Skeletal muscle satellite cell (primary cell): ENCODE measurements around the gene ZG16B.
A peak's percentile ranks its signal among the peaks of the same experiment; 100 is the strongest.

Experiments used
- H3K27me3 ChIP-seq: 2 replicates; pipeline ENCODE4 v1.7.0; 2013; ENCODE audit warnings: low read length; ENCODE audit not compliant: control insufficient read depth, insufficient read depth
- H3K36me3 ChIP-seq: 2 replicates; pipeline ENCODE4 v1.7.0; 2013; ENCODE audit warnings: mild to moderate bottlenecking, control low read depth, low read length; ENCODE audit not compliant: insufficient read depth
- H3K4me1 ChIP-seq: 2 replicates; pipeline ENCODE4 v1.7.0; 2013; ENCODE audit warnings: low read length; ENCODE audit not compliant: control insufficient read depth, insufficient read depth
- H3K4me2 ChIP-seq: 2 replicates; pipeline ENCODE4 v1.7.0; 2013; ENCODE audit warnings: mild to moderate bottlenecking, low read length
- H3K4me3 ChIP-seq: 2 replicates; pipeline ENCODE4 v1.7.0; 2013; ENCODE audit warnings: low read length
- H3K9ac ChIP-seq: 2 replicates; pipeline ENCODE4 v1.7.0; 2013; ENCODE audit warnings: mild to moderate bottlenecking, low read depth, low read length, moderate library complexity
- H3K9me3 ChIP-seq: replicated peaks from 2 replicates; pipeline ENCODE4 v1.7.0; 2013; ENCODE audit warnings: mild to moderate bottlenecking, control low read depth, low read length

The ZG16B gene

DNA sequence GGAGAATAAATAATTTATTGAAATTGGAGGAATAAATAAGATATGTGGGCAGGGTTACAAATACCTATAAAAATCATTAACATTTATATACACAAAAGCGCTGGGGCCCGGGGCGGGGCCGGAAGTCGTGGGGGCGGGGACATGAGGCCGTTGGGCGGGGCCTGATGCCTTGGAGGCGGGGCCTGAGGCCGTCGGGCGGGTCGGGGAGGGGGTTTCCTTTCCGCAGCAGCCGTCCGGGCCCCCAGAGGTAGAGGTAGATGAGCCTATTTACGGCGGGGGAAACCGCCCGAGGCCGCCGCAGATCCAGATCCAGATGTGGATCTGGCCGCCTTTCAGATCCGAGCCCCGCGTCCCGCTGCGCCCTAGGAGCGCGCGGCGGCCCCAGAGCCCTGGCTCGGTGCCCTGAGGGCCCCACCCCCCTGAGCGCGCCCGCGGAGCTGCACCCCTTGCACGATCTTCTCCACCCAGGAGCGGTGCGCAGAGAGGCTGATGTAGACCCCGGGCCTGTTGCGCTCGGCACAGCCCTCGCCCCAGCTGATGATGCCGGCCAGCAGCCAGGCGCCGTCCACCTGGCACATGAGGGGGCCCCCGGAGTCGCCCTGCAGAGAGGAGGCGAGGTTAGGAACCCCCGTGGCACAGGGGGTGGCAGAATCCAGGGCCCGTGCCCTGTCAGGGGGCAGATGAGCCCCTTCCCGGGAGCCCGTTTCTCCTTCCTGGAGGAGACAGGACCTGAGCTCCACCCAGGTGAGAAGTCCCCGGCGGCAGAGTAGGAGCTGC, 22.8 kb downstream of the ZG16B start:
- H3K4me3 ChIP-seq = no peak overlapping the region
- no peak overlapping the region for H3K4me2 ChIP-seq
- H3K27me3 ChIP-seq = peaks cover 19% of the 10 kb centered on the region
- no peak overlapping the region for H3K9ac ChIP-seq
- H3K9me3 ChIP-seq = peaks cover 5% of the 10 kb centered on the region
- H3K4me1 ChIP-seq = peaks cover 6% of the 10 kb centered on the region
- H3K36me3 ChIP-seq = no peaks in the 10 kb centered on the region

DNA sequence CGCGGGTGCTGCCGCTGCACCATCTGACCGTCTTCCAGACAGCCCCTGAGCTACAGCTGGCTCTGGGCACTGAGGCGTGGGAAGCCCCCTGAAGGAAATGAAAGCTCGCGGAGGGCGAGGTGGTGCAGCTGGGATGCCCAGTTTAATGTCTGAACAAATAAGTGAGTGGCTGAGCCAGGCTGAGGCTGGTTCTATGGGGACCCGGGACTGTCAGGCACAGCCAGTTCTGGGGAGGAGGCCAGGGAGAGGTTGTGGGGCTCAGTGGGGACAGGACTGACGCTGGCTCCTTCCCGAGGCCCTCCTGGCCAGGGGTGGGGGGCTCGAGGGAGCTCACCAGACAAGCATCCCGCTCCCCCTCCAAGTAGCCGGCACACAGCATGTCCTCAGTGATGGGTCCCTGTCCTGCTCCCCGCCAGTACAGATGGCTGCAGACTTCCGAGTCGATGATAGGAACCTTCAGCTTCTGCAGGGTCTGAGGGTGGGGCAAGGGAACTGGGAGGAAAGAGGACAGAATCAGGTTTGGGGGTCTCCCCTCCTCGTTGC, 23.5 kb downstream of the ZG16B start:
- Histone ChIP-seq H3K36me3 (no peaks in the 10 kb centered on the region), H3K9me3 (peaks cover 5% of the 10 kb centered on the region), H3K4me2 (no peak overlapping the region), H3K4me1 (peaks cover 6% of the 10 kb centered on the region), H3K27me3 (peaks cover 25% of the 10 kb centered on the region), H3K9ac (no peak overlapping the region), H3K4me3 (no peak overlapping the region)

DNA sequence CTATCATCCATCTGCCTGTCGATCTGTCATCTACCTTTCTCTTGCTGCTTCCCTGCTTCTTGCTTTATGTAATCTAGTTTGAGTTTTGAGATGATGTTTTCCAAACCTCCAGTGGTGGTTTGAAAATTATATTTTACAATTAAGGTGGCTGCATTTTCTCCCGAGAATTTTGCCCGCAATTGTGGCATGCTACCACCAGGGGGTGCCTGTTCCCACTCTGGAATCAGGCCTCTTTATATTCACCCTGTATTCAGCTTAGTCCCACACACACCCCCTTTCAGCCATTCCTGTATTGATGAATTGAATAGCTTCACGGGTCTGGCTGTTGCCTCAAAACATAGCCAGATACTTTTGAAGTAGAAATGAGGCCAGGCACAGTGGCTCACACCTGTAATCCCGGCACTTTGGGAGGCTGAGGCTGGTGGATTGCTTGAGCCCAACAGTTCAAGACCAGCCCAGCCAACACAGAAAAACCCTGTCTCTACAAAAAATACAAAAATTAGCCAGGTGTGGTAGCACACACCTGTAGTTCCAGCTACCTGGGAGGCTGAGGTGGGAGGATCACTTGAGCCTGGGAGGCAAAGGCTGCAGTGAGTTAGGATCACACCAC, 24.7 kb downstream of the ZG16B start:
- Histone ChIP-seq H3K4me2 (no peak overlapping the region), H3K4me1 (peaks cover 6% of the 10 kb centered on the region), H3K4me3 (no peak overlapping the region), H3K36me3 (no peaks in the 10 kb centered on the region), H3K27me3 (peaks cover 19% of the 10 kb centered on the region), H3K9ac (no peak overlapping the region), H3K9me3 (peaks cover 5% of the 10 kb centered on the region)

DNA sequence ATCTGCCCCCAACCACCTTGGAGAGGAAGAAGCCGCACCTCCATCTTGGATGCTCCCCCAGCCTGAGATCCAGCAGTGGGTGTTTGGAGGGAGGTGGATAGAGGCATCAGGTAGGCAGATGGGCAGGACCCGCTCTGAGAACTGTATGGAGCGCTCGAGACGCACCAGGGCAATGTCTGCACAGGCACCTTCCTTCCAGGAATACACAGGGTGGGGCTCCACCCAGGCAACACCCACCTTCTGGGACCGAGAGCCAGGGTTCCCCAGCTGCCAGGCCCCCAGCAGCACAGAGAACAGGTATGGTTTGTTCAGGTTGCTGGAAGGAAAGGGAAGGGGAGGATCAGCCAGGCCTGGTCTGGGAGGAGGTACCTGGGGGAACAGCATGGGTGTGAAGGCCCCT, 25.4 kb downstream of the ZG16B start:
- no peak overlapping the region for H3K4me2 ChIP-seq
- H3K36me3 ChIP-seq = no peaks in the 10 kb centered on the region
- H3K9ac ChIP-seq = no peak overlapping the region
- peaks cover 5% of the 10 kb centered on the region for H3K9me3 ChIP-seq
- no peak overlapping the region for H3K4me3 ChIP-seq
- peaks cover 6% of the 10 kb centered on the region for H3K4me1 ChIP-seq
- peaks cover 15% of the 10 kb centered on the region for H3K27me3 ChIP-seq

DNA sequence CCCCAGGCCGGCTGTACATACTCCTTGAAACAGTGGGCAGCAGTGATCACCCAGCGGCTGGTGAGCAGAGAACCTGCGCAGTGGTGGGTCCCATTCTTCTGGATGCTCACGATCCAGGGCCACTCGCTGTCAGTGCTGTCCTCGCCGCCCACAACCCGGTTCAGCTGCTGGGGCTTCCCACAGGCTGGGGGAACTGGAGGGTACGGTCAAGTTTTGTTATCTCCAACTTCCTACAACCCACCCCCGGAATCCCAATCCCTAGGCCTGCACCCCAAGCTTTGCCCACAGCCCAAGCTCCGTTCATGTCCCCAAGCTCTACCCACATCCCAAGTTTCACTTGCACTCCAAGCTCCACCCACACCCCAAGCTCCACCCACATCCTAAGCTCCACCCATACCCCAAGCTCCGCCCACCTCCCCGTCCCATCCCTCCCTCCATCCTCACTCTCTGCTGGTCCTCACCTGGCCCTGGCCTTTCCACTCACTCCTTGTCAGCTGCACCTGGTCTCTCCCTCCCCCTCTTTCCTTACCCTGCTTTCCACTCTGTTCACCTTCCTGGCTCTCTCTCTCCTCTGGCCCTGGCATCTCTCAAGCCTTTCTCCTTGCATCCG, 26.1 kb downstream of the ZG16B start:
- no peak overlapping the region for H3K4me2 ChIP-seq
- H3K9me3 ChIP-seq = peaks cover 9% of the 10 kb centered on the region
- peaks cover 15% of the 10 kb centered on the region for H3K27me3 ChIP-seq
- no peaks in the 10 kb centered on the region for H3K36me3 ChIP-seq
- no peak overlapping the region for H3K4me3 ChIP-seq
- H3K4me1 ChIP-seq = peaks cover 6% of the 10 kb centered on the region
- no peak overlapping the region for H3K9ac ChIP-seq

DNA sequence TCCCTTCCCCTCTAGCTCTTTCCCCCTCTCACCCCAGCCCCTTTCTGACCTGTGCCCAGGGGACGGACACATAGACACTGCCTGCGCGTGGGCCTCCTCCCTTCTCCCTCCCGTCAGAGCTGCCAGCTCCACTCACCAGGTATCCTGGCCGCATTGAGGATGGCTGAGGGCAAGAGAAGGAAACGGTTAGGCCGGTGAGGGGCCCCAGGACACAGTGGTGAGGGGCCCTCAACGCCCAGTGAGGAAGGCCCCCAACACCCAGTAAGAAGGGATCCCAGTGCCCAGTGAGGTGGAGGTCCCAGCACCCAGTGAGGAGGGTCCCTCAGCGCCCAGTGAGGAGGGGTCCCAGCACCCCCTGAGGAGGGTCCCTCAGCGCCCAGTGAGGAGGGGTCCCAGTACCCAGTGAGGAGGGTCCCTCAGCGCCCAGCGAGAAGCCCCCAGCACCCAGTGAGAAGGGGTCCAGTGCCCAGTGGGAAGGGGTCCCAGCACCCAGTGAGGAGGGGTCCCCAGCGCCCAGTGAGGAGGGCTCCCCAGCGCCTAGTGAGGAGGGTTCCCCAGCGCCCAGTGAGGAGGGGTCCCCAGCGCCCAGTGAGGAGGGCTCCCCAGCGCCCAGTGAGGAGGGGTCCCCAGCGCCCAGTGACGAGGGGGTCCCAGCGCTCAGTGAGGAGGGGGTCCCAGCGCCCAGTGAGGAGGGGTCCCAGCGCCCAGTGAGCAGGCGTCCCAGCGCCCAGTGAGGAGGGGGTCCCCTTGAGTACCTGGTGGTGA, 26.8 kb downstream of the ZG16B start:
- Histone ChIP-seq H3K9me3 (peaks cover 11% of the 10 kb centered on the region), H3K4me3 (no peak overlapping the region), H3K4me2 (no peak overlapping the region), H3K9ac (no peak overlapping the region), H3K36me3 (no peaks in the 10 kb centered on the region), H3K4me1 (peaks cover 6% of the 10 kb centered on the region), H3K27me3 (peaks cover 15% of the 10 kb centered on the region)

DNA sequence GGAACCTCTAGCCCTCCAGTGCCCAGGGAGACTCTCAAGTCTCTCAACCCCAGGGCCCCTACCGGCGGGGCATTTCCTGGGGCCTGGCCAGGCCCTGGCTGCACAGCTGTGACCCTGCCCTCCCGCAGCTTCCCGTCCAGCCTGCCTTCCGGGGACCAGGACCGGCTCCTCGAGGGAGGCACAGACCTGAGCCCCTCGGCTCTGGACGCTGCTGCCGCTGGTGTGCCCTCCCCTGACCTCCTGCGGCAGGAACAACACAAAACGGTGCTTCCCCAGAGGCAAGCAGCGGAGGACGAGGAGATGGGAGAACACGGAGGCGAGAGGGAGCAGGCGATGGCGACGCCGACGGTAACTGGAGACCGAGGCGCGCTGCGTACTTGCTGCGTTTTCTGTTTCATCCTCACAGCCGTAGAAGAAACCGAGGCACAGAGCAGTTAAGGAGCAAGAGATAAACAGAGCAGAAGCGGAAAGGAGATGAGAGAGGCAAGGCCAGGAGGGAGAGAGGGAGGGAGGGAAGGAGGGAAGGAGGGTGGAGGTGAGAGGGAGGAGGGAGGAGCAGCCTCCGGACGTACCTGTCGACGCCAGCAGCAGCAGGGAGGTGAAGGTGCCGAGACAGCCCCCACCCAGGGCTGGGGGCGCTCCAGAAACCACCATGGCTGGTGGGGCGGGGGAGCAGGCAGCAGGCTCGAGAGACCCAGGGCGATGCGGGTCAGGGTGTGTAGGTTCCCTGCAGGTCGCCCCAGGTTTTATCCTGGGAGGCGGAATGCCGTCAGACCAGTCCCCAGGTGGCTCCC, 27.5 kb downstream of the ZG16B start, which contains the start of gene PRSS22:
Gene PRSS22 (minus strand): TSS at position 720 of the 794 bp plus-strand sequence. CDS start 66 bp downstream, at position 654.
- Histone ChIP-seq H3K36me3 (no peaks in the 10 kb centered on the region), H3K4me2 (peak within 1 kb of the TSS; percentile 59), H3K4me3 (no peak within 1 kb of the TSS), H3K9ac (no peak within 1 kb of the TSS), H3K27me3 (peaks cover 15% of the 10 kb centered on the region), H3K4me1 (peaks cover 6% of the 10 kb centered on the region), H3K9me3 (peaks cover 11% of the 10 kb centered on the region)

DNA sequence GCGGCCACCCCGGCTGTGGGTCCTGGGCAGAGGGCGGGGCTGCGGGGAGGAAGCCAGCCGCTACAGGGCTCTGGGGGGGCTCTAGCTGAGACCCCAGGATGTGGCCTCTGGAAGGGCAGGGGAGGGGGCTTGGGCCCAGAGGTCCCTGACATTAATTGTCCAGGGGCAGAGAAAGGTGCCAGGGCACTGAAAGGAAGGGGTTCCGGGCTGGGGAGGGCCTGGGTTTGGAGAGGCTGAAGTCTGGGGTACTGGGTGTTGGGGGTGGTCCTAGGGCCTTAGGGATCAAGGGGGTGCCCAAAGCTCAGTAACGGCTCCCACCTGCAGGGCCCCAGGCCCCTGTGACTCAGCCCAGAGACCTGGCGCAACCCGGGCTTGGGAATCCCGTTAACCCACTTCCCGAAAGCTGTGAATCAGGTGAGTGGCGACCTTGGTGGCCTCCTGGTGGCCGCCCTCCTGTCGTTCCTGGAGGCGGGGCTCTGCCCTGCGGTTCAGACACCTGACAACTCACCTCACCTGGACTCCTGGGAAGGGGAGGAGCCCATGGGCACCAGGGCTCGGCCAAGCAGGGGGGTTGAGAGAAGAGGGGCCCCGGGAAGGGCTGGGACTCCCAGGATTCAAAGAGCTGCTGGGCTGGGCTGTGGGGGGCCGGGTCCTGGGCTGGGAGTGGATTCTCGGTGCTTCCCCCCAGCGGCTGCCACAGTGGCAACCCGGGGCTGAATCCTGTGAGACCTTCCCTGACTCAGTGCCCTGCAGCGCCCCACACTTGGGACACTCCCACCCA, 28.3 kb downstream of the ZG16B start:
- Histone ChIP-seq H3K36me3 (no peaks in the 10 kb centered on the region), H3K4me3 (no peak overlapping the region), H3K4me2 (no peak overlapping the region), H3K4me1 (peaks cover 6% of the 10 kb centered on the region), H3K9ac (no peak overlapping the region), H3K27me3 (peaks cover 15% of the 10 kb centered on the region), H3K9me3 (peaks cover 11% of the 10 kb centered on the region)

DNA sequence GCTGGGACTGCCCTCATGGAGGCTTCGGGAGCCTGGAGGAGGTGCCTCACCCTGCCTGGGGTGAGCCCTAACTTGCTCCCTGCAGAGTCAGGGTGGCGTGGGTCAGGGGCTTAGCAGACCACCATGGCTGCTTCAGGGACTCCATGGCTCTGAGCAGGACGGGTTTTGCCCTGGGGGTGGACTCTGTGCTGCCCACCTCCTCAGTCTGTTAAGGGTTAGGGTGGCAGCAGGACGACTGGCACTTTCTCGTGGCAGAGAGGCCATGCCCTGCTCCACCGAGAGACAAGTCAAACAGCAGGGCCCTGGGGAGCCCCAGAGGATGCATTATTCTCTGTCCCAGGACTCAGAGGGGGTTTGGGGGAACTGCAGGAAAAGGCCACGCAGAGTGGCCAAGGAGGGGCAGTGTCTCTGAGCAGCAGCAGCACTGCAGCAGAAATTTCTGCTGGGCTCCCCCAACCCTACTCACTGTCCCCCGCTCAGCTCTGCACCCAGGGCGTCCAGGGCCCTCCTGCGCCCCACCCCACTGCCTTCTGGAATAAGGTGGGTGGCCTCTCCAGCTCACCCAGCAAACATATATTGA, 29.7 kb downstream of the ZG16B start:
- Histone ChIP-seq H3K36me3 (no peaks in the 10 kb centered on the region), H3K4me3 (no peak overlapping the region), H3K27me3 (peaks cover 15% of the 10 kb centered on the region), H3K9me3 (peaks cover 5% of the 10 kb centered on the region), H3K4me2 (no peak overlapping the region), H3K9ac (no peak overlapping the region), H3K4me1 (peaks cover 6% of the 10 kb centered on the region)
